GM18511 (cell line): Measurements from ENCODE around the gene FTH1.

ENCODE experiments used
- ATAC-seq: cut with Tn5 transposase; IDR thresholded peaks from one replicate; pipeline ENCODE4 v1.9.1; 2021; ENCODE audit warnings: mild to moderate bottlenecking, moderate library complexity; ENCODE audit not compliant: unreplicated experiment

FTH1 gene

GRCh38 chr11:61949169-61950034 is 18.0 kb downstream of the FTH1 start:
- no peak for ATAC-seq

DNA sequence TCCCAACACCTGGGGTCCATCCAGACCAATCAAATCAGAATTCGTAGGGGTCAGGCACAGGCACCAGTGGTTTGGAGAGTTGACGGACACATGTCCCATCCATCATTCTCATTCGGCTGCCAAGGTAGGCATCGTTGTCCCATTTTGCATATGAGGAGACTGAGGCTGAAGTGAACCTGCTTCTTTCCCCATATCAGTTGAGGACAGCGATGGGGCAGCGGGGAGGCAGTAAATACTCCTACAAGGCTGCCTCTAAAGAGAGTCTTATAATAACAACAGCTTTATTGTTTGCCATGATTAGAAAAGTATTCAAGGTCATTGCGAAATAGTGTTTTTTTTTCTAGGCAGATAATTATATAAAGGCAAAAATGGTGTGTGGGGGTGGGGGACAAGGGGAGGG is 18.9 kb downstream of the FTH1 start:
- no peak for ATAC-seq

- no peak for ATAC-seq
Observed at GRCh38 chr11:61947486-61948210, 19.8 kb downstream of the FTH1 start.

- ATAC-seq = no peak
Observed at GRCh38 chr11:61946894-61947293, 20.5 kb downstream of the FTH1 start.

DNA sequence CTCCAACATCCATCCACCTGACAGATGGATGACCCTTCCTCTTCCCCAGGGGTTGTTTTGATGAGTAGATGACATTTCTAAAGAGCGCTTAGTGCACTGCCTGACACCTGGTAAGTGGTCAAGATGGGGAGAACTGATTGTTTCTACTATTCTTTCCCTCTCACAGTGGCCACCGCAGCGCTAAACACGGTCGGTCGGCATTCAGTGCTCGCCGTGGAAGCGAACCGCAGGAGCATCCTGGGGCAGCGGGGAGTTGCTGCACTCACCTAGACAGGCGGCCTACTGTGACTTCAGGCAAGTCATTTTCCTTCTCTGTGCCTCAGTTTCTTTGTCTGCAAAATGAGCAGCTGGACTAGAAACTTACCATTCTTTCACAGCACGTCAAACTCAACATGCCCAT is 22.2 kb downstream of the FTH1 start:
- no peak for ATAC-seq

GRCh38 chr11:61940466-61940865 is 27.0 kb downstream of the FTH1 start:
- no peak for ATAC-seq

DNA sequence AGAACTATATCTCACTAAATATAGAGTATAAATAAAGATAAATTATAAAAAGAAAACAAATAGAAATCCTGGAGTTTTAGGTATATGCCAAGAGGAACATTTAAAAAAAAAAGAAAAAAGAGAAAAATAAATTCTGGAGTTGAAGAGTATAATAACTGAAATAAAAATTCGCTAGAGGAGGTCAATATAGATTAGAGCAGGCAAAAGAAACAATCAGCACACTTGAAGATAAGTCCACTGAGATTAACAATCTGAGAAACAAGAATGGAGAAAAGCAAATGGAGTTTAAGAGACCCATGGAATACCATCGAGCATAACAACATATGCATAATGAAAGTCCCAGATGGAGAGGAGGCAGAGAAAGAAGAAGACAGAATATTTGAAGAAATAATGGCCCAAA is 31.6 kb downstream of the FTH1 start:
- no peak for ATAC-seq

DNA sequence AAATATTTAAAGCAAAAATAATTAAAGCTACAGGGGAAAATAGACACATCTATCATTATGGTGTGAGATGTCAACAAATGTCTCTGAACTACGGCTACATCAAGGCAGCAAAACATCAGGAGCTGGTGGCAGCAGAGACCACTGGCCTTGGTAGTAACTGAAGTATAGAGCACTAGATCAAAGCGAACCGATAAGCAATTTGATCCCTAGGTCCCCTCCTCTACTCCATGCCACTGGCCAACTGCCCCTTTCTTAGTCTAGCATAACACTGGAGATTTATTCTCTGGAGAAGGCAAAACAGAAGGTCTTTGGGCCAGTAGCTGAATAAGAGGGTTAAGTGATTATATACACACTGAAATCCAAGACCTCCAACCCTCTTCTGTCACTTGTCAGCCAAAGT is 36.5 kb downstream of the FTH1 start:
- ATAC-seq = no peak

DNA sequence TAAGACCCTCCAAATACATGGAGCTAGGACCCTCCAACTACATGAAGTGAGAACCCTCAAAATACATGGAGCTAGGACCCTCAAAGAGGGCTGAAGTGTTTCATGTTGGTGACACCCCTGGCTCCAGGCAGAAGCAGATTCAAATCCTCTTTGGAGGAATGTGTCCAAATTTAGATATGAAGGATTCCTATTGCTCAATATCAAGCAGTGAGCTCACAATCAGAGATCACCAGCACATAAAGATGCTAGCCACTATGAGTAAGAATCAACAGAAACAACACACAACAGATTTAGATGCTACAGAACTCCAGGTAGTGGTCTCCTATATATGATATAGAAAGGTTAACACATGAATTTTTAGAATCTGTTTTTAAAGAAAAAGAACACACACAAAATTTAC is 38.8 kb downstream of the FTH1 start:
- no peak for ATAC-seq

DNA sequence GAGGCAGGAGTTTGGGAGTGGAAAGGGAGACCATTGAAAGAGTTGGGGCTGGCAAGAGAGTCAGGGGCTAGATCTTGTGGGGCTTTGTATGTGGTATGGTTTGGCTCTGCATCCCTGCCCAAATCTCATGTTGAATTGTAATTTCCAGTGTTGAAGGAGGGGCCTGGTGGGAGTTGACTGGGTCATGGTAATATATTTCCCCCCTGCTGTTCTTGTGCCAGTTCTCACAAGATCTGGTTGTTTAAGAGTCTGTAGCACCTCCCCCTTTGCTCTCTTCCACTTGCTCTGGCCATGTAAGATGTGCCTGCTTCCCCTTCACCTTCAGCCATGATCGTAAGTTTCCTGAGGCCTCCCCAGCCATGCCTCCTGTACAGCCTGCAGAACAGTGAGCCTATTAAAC is 39.9 kb downstream of the FTH1 start:
- no peak for ATAC-seq

GRCh38 chr11:61926235-61926634 is 41.2 kb downstream of the FTH1 start:
- ATAC-seq = no peak

- ATAC-seq = no peak
Observed at GRCh38 chr11:61925736-61926135, 41.7 kb downstream of the FTH1 start.

DNA sequence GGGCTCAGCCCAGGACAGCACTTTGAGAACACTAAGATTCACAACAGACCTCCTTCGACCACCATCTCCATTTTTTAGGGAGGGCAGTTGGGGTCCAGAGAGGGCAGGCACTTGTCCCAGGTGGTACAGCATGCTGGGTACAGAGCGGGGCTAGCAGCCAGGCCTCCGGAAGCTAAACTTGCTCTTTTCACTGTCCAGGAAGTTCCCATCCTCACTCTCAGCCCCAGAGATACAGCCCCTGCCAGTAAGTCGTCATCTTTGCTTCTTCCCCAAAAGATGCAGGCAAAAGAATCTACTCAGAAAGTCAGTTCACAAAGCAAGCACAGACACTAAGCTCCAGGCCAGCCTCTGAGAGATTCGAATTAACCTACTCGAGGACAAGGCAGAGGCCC is 43.4 kb downstream of the FTH1 start:
- ATAC-seq = no peak

- ATAC-seq = no peak
Observed at GRCh38 chr11:61923166-61924063, 44.0 kb downstream of the FTH1 start.

- ATAC-seq = no peak
Observed at GRCh38 chr11:61922539-61922938, 44.9 kb downstream of the FTH1 start.

- ATAC-seq = no peak
Observed at GRCh38 chr11:61921446-61921845, 46.0 kb downstream of the FTH1 start.

DNA sequence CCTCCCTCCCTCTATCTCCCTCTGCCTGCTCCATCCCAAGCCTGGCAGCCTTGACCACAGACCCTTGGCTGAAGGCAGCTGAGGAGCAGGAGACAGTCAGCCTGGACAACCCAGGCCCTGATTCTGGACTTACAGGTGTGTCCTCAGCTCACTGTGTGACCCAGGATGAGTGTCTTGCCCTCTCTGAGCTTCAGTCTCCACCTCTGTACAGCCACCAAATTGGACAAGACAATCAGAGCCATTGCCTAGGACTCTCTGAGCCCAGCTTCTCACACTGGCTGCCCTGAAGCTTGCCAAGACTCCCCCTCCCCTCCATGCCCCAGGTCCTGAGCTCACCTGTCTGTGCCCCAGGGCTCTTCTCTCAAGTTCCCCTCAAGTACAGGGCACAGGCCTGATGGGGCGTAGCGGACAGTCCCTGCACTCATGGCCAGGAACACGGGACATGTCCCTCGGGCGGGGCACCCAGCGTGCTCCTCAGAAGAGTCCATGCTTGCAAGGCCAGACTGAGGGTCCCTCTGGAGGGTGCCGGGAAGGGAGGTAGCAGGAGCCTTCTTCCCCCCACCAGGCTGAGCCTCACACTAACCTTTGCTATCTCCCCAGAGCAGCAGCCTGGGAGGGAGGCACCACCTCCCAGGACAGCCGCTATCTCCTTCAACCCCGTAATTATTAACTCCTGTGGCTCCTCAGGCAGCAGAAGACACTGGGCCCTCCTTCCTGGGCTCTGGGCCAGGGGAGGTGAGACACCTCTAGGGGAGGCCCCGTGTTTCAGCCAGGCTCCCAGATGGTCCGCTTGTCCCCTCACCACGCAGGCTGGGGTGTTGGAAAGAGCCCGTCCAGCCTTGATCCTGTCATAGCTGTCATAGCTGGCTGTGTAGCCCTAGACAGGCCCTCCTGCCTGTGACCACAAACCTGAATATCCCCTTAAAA is 47.5 kb downstream of the FTH1 start:
- ATAC-seq = no peak

GRCh38 chr11:61918938-61919704 is 48.3 kb downstream of the FTH1 start:
- ATAC-seq = no peak

DNA sequence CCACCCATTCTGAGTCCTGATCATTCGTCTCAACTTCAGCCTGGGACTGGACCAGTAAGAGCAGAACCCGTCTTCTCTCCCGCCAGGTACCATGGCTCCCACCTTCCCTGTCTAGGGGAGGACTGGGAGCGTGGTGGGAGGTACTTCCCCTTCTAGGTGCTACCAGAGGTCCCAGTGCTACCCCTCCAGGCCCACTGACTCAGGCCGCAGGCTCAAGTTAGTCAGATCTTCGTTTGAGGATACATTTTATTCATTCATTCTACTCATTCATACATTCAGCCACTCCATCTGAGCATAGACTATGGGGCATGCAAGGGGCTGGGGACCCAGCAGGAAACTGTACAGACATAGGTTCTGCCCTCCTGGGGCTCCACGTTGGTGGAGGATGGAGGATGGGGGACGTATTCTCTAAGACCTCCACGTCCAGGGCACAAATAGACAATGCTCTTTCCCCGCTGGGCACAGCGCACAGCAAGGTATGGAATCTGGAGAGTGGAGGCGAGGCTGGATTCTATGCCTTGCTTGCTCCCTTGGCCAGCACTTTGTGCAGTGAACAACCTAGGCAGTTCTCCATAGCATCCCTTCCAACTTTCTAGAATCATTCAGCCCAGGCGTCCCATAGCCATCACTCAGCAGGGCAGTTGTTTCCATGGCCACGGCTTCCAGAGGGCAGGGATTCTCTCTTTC is 49.0 kb downstream of the FTH1 start:
- ATAC-seq = no peak
